Liver (tissue), 3 donors: ENCODE measurements around the gene NDUFS4.

Experiments used
- CTCF ChIP-seq: fragments of 150-350 bp; IDR thresholded peaks from 2 replicates; pipeline ENCODE4 v1.5.1; 2017; ENCODE audit warnings: improper control_type of control experiment, low read depth, low read length; ENCODE audit not compliant: missing input control
- EGR1 ChIP-seq, 2 donors: IDR thresholded peaks; 2 replicates each; pipeline ENCODE4 v1.6.1; 2016 to 2018; ENCODE audit warnings: antibody characterized with exemption in 2 of 2, low read depth in 2 of 2
- FOXA1 ChIP-seq: IDR thresholded peaks from 2 replicates; pipeline ENCODE4 v1.6.1; 2016; ENCODE audit warnings: antibody characterized with exemption
- GABPA ChIP-seq, 2 donors: IDR thresholded peaks in 1 of 2; conservative IDR thresholded peaks in 1 of 2; 2 replicates each; pipeline ENCODE4 v1.6.1; 2016; ENCODE audit warnings: antibody characterized with exemption in 2 of 2, mild to moderate bottlenecking in 1 of 2, moderate library complexity in 1 of 2
- JUND ChIP-seq, 2 donors: IDR thresholded peaks; 2 replicates each; pipeline ENCODE4 v1.6.1; 2016; ENCODE audit warnings: antibody characterized with exemption in 2 of 2
- RAD21 ChIP-seq, 2 donors: IDR thresholded peaks; 2 replicates each; pipeline ENCODE4 v1.6.1; 2016; ENCODE audit warnings: antibody characterized with exemption in 2 of 2, mild to moderate bottlenecking in 2 of 2
- REST ChIP-seq: IDR thresholded peaks from 2 replicates; pipeline ENCODE4 v1.6.1; 2016; ENCODE audit warnings: antibody characterized with exemption, mild to moderate bottlenecking
- RXRA ChIP-seq, 2 donors: IDR thresholded peaks; 2 replicates each; pipeline ENCODE4 v1.6.1; 2017 to 2018; ENCODE audit warnings: antibody characterized with exemption in 2 of 2, mild to moderate bottlenecking in 1 of 2
- SP1 ChIP-seq: IDR thresholded peaks from 2 replicates; pipeline ENCODE4 v1.6.1; 2018; ENCODE audit warnings: antibody characterized with exemption, mild to moderate bottlenecking
- TAF1 ChIP-seq: conservative IDR thresholded peaks from 2 replicates; pipeline ENCODE4 v1.6.1; 2016; ENCODE audit warnings: antibody characterized with exemption, mild to moderate bottlenecking
- YY1 ChIP-seq: IDR thresholded peaks from 2 replicates; pipeline ENCODE4 v1.6.1; 2016; ENCODE audit warnings: antibody characterized with exemption, mild to moderate bottlenecking
- TF ChIP-seq, protein P1 (sequence below): IDR thresholded peaks from 2 replicates; pipeline ENCODE4 v1.6.1; 2016; ENCODE audit warnings: antibody characterized with exemption
- TF ChIP-seq, protein P2 (sequence below): IDR thresholded peaks from 2 replicates; pipeline ENCODE4 v1.6.1; 2016; ENCODE audit warnings: antibody characterized with exemption
- TF ChIP-seq, protein P3 (sequence below): IDR thresholded peaks from 2 replicates; pipeline ENCODE4 v1.6.1; 2016; ENCODE audit warnings: antibody characterized with exemption
- donor health status: healthy.
- donor health status: healthy.

GRCh38 chr5:53677632-53678031, 117.2 kb downstream of the NDUFS4 start:
- TF ChIP-seq REST (no peak), TAF1 (no peak), CTCF (no peak), FOXA1 (no peak), GABPA (IDR thresholded peaks at IDR 0.05 in 1 of 2, conservative IDR thresholded peaks at IDR 0.05 in 1 of 2) (no peak), YY1 (no peak), SP1 (no peak), EGR1 (IDR thresholded peaks at IDR 0.05; ENCODE audit: low read depth in 2 of 2) (no peak), JUND (IDR thresholded peaks at IDR 0.05) (no peak), RAD21 (IDR thresholded peaks at IDR 0.05) (no peak), RXRA (IDR thresholded peaks at IDR 0.05) (no peak)
- TF ChIP-seq, protein P1, sequence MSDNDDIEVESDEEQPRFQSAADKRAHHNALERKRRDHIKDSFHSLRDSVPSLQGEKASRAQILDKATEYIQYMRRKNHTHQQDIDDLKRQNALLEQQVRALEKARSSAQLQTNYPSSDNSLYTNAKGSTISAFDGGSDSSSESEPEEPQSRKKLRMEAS: no peak
- TF ChIP-seq, protein P2, sequence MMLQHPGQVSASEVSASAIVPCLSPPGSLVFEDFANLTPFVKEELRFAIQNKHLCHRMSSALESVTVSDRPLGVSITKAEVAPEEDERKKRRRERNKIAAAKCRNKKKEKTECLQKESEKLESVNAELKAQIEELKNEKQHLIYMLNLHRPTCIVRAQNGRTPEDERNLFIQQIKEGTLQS: no peak
- TF ChIP-seq, protein P3, sequence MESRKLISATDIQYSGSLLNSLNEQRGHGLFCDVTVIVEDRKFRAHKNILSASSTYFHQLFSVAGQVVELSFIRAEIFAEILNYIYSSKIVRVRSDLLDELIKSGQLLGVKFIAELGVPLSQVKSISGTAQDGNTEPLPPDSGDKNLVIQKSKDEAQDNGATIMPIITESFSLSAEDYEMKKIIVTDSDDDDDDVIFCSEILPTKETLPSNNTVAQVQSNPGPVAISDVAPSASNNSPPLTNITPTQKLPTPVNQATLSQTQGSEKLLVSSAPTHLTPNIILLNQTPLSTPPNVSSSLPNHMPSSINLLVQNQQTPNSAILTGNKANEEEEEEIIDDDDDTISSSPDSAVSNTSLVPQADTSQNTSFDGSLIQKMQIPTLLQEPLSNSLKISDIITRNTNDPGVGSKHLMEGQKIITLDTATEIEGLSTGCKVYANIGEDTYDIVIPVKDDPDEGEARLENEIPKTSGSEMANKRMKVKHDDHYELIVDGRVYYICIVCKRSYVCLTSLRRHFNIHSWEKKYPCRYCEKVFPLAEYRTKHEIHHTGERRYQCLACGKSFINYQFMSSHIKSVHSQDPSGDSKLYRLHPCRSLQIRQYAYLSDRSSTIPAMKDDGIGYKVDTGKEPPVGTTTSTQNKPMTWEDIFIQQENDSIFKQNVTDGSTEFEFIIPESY: no peak
